Left lobe of liver (tissue), 2 donors: Measurements from ENCODE around the gene EFNA2. TPM values are rescaled to one million over a fixed set of nuclear protein-coding genes. Genes with fewer than 3 reads are reported as not detected.

Source experiments
- ATAC-seq: fragments of 200-7000 bp; cut with Tn5 transposase; one replicate; pipeline ENCODE4 v1.9.1; 2020; ENCODE audit warnings: mild to moderate bottlenecking, moderate library complexity
- DNase-seq: peaks from one replicate; pipeline ENCODE4 v3.0.0-alpha.2; 2020; ENCODE audit warnings: low spot score
- total RNA-seq: library from RNA; stranded (reverse); gene quantifications from one replicate; pipeline ENCODE4 v1.2.1, GENCODE V29; 2021
- donor health status: DM: no; HTN: no; CAD: no; lungs with moderate emphysema.
- donor health status: DM: no; HTN: yes; CAD: no.

Gene EFNA2
- total RNA-seq, 1 donor from 2014 or later = 8.6 TPM

DNA sequence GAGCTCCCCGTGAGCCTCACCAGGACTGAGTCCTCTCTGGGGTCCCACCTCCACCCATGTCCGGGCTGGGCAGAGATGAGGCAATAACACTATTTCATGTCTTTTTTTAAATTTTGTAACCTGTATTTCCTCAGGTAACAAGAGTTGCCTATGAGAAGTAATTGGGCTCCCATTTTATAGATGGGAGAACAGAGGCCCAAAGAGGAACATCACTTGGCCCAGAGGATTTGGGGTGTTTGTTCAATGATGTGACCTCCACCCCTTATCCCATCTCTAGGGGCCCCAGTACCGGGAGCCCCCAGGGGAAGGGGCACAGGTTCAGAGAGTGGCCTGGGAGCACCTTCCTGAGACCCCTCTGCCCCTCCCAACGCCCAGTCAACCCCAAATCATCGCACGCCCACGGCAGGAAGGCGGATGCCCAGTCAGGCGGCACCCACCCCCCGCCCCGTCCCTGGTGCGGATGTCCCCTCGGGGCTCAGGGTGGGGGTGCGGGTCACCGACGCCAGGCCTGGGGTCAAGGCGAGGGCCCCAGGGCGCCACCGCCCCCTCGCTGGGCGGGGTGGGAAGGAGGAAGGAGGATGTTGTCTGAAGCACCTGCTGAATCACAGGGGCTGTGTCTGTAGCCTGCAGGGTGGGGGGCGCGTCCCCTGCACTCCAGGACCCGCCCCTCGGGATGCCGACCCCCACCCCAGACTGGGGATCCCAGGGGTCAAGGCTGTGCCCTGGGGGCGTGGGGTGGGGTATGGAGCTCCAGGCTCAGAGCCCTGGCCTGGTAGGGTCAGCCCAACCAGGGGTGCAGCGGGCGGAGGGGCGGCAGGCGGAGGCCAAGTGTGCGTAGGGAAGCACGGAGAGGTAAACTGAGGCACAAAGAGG lies 25.6 kb upstream of the EFNA2 start:
- DNase-seq (peak; percentile 61), ATAC-seq (no peak)

DNA sequence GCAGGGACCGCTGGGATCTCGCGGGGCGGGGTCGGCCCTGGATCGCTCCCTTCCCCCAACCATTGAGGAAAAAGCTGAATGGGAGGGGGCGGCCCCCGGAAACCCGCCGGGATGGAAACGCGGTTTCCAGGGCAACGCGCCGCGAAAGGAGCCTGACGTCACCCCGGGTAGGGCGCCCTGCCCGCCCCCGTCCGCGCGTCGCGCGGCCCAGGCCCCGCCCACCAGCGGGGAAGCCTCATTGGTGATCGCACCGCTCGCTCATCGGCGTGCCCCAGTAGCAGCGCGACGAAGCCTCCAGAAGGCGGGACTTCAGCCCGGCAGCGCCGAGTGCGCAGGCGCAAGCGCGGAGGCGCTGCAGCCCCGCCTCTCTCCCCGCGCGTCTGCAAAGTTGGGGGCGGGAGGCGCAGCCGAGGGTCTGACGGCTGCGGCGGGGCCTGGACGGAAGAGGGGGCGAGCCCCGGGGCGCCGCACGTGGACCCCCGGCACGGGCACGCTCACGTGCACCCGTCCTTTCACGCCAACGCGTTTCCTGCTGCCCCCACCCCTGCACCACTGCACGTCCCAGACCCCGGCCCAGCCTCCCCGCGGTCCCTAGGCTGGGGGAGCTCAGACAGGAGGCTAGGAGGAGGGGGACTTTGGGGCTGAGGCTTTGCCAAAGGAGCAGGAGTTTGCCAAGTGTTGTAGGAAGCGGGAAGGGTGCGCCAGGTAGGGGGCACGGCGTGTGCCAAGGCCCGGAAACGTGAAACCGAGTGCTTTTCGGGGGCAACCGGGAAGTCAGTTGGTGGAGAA lies 24.7 kb upstream of the EFNA2 start:
- peak; percentile 98 for DNase-seq
- peak; percentile 70 for ATAC-seq

DNA sequence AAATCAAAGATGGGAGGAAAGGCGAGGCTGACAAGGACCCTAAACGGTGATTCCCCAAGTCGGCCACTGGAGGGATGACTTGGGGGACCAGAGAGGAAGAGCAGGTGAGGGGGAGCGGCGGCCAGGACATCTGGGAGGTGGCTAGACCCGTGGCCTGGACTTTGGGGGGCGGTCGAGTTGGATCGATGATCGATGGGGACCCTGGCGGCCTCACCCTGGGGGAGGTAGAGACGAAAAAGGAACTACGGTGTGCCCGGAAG lies 24.2 kb upstream of the EFNA2 start:
- no peak for DNase-seq
- ATAC-seq = no peak

DNA sequence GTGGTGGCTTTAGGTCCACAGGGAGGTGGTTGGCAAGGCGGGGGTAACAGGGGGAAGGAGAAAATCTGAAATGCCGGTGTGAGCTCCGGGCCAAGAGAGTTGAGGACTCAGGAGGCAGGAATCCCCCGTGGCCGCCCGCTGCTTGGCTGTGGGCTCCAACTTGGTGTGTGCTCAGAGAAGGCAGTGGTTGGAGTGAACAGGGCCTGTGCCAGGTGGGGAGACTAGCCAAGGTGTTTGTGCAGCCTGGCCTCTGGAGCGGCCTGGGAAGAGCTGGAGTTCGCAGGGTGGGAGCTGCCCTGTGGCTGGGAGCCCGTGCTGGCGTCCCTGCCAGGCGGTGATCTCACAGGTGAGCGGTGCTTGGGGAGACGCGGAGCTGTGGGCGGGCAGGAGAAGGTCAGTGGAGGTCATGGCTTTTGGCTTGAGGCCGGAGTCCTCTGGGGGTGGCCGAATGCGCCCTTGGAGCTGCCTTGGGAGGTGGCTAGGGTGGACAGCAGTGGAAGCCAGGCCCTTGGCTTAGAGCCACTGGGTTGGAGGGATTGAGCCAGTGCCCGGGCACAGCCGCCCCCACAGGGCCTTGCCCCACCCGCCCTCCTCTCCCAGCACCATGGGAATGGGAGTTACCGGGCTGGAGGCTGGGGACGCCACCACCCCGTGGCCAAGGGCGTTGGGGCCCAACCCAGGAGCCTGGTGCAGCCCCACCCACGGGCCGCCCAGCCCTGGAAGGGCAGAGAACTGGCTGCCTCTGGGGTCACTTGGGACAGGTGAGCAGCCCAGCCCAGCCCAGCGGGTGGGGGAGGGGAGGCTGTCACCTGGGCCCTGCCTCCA lies 23.7 kb upstream of the EFNA2 start:
- ATAC-seq = peak; percentile 61
- DNase-seq = peak; percentile 98

DNA sequence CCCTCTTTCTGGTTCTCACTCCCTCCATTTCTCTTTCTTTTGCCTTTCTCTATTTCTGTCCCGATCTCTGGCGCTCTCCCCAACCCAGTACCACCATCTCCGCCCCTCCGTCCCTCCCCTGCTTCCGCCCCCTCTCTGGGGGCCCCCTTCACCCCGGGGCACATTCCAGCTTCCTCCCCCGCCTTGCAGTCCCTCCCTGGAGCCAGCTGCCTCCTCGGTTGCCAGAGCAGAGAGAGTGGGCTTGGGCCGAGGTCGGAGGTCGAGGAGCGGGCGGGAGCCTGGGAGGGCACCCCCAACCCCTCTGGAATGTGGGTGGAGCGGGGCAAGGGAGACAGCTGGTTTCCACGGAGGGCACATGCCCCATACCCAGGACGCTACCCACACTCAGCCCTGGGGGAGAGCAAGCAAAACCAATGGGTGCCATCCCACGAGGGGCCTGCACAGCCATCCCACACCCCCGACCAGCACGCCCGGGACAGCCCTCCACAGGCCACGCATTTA lies 23.0 kb upstream of the EFNA2 start:
- DNase-seq = no peak
- no peak for ATAC-seq

DNA sequence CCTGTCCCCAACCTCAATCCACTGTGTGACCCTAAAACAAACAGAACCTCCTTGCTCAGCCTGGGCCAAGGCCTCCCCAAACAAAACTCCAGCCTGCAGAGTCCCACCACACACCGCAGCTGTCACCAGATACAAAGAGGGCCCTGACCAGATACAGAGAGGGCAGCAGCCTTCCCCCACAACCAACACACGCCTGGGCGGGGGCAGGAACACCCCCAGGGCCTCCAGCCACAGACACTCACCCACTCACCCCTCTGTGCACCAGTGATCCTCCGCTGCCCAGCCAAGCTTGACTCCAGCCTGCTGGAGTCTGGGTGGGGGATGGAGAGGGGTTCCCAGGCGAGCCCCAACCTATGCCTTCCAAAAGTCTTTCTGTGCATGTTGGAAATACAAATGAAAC lies 22.5 kb upstream of the EFNA2 start:
- no peak for ATAC-seq
- DNase-seq = no peak

DNA sequence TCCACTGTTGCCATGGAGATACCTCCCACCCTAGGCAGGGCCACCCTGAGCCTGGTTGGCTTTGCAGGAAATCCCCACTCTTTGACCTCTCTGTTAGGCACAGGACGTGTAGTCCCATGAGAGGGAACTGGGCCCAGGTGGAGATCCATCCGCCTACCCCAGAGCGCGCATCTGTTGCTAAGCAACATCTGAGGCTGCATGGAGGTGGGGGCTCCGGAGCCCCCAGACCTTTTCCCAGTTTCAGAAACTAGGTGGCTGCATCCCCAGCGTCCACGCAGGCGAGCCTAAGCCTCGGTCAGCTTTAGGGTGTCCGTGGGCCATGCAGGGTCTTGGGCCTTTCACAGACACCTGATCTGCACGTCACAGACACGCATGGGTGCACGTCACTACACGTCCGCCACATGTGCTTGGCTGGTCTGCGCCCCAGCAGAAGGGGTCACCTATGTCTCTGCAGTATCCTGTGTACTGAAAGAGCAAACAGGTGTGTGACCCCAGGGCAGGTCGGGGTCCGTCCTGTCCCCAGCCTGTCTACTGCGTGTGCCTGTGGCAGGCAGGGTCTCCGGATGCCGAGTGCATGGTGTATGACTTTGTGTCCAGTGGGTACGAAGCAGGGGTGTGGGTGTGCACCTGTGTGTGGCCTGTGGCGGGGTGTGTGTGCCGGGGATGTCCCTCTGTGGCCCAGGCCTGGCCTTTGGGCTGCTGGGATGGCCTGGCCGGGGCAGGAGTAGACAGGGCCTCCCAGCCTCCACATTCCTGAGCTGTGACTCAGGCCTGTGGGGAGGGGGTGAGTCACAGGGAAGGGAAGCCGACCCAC lies 20.7 kb upstream of the EFNA2 start:
- no peak for ATAC-seq
- peak; percentile 52 for DNase-seq

DNA sequence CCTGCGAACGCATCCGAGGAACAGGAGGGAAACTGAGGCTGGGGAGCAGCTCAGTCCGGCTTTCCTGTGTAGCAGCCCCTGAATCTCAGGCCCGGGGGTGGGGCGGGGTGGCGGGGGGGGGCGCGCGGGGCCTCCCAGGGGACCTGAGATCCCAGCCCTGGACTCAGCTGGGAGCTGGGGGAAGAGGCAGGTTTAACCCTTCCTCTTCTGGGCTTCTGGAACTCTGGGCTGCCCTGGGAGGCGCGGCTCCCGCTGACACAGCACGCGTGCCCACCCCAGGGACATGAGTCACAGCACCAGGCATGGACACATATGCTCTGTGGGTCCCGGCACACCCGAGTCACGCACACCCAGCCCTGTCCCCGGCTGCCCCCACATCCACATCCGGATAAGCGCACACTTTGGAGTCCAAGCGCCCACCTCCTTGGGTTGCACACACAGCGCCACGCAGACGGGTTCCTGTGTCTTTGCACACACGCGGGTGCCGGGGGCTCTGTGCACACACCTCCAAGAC lies 20.0 kb upstream of the EFNA2 start:
- DNase-seq (peak; percentile 63), ATAC-seq (no peak)

DNA sequence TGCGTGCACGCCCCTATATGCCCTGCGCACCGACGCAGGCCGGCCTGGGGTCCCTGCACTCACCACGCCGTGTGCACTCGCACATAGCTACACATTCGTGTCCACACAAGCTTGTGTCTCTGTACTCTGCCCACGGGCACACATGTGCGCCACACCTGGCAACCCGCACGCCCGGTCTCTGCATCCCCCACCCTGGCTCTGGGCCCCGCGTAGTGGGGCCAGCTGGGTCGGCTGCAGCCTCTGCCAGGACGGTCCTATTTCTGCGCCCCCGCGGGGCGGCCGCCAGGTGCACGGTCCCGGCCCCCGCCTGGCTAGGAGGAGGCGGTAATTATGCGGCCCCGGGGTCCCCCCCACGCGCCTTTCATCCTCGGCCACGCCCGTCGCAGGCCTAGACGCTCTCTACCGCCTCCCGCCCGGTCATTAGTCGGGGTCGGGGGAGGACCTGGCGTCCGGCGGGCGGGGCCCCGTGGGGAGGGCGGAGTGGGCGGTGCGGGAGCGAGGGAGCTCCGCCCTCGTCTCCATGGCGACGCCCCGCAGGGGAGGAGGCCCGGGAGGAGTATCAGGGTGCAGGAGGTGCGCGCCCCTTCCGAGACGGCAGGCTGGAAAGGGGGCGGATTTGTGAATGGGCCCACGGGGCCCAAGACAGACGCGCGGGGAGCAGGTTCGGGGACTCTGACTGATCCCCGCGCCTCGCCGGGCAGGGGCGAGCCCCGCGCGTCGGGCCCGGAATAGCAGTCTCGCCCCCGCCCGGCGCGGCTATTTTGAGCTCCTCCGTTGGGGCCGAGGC lies 19.4 kb upstream of the EFNA2 start:
- ATAC-seq = peak; percentile 60
- peak; percentile 93 for DNase-seq

DNA sequence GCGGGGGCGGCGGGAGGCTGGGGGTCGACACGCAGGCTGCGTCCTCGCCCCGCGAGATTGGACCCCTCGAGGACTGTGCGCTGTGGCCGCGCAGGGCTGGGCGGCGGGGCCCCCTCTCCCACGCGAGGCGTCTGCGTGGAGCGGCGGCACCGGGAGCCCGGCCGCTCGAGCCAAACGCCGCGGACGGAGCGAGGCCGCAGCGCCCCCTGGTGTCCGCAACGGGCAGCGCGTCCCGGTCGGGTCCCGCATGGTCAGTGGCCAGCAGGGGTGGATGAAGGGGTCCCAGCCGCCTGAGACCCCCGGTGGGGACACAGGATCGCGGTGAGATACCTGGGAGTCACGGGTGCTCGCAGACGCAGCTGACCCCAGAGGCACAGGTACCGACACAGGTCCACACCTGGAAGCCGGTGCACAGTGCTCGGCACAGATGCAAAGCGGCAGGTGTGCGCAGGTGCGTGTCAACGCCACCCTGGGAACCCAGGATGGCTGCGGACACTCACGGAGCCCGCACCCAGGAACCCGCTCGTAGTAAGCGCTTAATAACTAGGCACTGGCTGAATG lies 18.7 kb upstream of the EFNA2 start:
- peak; percentile 84 for DNase-seq
- peak; percentile 55 for ATAC-seq

DNA sequence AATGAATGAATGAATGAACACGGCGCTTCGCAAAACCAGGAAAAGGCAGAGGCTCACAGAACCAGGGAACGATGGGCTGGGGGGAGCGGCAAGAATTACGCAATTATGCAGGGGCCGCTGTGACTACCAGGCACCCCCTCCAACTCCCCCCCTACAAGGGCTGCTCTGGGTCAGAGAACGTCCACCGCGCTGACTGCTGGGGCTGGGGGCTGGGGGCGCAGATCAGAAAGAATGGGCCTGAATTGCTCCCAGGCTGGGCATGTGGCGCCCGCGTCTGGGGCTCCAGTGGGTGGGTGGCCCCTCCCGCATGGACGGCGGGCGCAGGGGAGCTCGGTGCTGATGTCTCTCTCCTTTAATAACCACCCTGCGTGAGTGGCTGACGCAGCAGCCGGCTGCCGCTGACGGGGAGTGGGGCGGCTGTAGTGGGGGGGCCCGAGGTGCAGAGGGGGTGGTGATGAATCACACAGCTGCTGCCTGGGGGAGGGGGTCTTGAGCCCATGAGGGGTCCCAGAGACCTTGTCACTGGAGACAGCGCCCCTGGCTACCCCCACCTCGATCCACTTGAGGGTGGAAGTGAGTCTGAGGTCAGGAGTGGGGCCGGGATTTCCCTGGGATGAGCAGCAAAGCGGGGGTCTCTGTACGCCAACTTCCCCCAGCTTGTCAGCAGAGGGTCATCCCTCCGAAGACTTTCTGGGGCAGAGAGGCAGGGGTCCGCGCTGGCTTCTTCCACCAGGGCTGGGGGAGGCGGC lies 18.0 kb upstream of the EFNA2 start:
- DNase-seq (peak; percentile 58), ATAC-seq (no peak)

DNA sequence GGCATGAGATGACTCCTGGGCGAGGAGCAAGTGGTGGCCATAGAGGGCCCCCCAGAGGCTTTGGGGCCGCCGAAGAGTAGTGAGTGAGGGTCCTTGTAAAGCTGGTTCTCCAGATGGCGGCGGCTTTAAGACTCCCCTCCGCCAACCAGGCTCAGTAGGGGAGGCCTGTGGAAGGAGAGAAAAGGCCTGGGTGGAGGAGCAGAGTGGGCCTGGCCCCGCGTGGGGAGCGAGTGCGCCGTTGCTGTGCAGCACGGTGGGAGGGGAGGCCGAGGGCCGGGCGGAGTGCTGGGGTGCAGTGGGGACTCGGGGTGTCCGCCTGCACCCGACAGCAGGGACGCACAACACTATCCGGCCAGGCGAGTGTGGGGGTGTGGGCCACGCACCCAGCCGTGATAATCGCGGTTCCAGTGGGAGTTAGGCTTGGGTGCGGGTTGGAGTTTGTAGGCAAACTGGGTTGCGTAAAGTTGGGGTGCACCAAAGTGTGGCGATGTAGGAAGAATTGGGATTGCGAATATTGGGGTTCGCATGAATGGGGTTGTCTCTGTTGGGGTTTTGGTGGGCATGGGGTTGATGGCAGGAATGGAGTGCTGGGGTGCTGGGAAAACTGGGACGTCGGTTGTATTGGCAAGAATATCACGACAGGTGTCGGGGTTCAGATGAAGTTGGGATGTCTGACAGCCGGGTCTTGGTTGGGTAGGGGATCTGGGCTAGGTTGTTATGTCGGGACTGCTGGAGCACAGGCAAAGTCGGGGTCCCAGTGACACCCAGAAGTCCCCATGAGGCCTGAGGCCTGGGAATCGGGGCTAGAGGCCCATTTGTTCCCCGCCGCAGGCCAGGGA lies 17.2 kb upstream of the EFNA2 start:
- DNase-seq = peak; percentile 62
- ATAC-seq = no peak

DNA sequence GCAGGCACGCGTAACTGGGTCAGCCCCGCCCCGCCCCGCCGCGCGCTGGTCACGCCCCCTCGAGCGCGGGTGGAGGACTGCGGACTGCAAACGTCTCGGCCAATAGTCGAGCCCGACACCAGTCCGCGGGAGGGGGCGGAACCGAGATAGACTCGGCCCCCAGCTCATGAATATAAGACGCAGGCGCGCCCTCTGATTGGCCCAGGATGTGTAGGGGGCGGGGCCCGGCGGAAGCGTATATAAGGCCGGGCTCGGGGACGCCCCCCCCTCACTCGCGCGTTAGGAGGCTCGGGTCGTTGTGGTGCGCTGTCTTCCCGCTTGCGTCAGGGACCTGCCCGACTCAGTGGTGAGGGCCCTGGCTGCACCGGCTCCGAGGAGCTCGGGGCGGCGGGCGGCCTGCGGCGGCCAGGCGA lies 16.6 kb upstream of the EFNA2 start, which contains the start of gene CIRBP:
CIRBP (plus strand) TSS at position 268 of the 413 bp plus-strand sequence. CDS start 1,602 bp downstream, outside the sequence.
- ATAC-seq = peak; percentile 66

DNA sequence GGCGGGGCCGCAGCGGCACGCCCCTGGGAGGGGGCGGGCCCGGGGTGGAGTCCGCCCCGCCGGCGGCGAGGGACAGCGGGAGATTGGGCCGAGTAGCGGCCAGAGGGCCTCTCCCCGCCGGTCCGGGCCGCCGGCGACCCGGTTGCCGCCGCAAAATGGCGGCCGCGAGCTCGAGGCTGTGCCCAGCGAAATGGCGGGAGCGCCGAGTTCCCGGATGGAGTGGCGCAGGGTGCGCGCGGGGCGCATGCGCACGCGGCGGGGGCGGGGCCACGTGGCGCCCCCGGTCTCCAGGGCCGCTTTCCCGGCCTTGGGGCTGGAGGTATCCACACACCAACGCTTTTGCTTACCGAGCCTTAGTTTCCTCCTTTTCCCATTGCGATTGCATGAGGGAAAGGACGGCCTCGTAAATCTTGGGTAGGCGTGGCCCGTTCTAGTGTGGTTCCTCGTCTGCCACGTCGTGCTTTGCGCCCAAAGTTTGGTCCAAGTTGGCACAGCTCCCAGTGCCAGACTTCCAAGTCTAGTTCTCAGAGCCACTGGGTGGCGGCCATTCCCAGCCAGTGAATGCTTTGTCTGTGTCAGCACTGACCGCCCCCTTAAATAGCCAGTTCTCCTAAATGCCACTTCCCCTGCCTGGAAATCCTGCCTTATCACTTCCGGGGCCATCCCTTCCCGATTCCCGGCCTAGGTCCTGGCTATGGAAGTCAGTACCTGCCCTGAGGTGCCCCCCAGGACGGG lies 16.0 kb upstream of the EFNA2 start:
- DNase-seq (peak; percentile 89), ATAC-seq (peak; percentile 21)

More for the DNA sequence above, 16.6 kb upstream of the EFNA2 start, which contains the start of gene CIRBP:
- DNase-seq = peak; percentile 100

DNA sequence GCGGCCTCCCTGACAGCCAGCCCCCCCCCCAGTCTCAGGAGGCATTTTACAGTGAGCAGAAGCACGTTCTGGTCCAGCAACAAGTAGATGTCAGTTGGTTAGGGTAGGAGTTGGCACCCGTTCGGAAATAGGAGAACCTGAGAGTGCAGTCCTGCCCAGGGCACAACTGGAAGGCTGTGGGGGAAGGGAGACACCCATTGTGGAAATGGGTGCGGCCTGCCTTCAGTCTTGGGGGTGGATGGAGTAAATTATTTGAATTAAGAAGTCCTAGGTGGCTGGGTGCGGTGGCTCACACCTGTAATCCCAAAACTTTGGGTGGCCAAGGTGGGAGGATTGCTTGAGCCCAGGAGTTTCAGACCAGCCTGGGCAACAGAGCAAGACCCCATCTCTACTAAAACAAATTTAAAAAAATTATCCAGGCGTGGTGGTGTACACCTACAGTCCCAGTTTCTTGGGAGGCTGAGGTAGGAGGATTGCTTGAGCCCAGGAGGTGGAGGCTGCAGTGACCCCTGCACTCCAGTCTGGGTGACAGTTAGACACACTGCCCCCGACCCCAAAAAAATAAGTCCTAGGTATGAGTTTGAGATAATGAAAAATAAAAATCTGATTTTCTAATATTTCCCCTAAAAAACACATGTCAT lies 15.3 kb upstream of the EFNA2 start:
- DNase-seq = peak; percentile 56
- no peak for ATAC-seq
